WTC11 (cell line): ENCODE results near the gene PDZD2. TPM values are rescaled to one million over a fixed set of nuclear protein-coding genes. Genes with fewer than 3 reads are reported as not detected.

Experiments used
- ATAC-seq: fragments of 200-7000 bp; cut with Tn5 transposase; 2 replicates; pipeline ENCODE4 v1.10.0; 2021; ENCODE audit warnings: mild to moderate bottlenecking, moderate library complexity
- CTCF ChIA-PET: fragments of 300-600 bp; sonication (Branson Sonifier 250); formaldehyde crosslinking; loops from one replicate; lab custom pipeline; 2021; ENCODE audit warnings: antibody characterized with exemption; lab: Charles Lee
- POLR2A ChIA-PET: fragments of 350-600 bp; sonication (Branson Sonifier 250); formaldehyde crosslinking; loops from one replicate; lab custom pipeline; 2021; ENCODE audit warnings: antibody characterized with exemption; lab: Charles Lee
- DNase-seq: peaks from one replicate; pipeline ENCODE4 v3.0.0; 2021; ENCODE audit warnings: low spot score
- H3K27ac Mint-ChIP-seq: 2 replicates; pipeline ENCODE4 v1.8.0; 2021; ENCODE audit warnings: mixed read lengths
- H3K27me3 Mint-ChIP-seq: 2 replicates; pipeline ENCODE4 v1.8.0; 2021; ENCODE audit warnings: low read depth, mild to moderate bottlenecking, moderate library complexity, mixed read lengths
- H3K36me3 Mint-ChIP-seq: 2 replicates; pipeline ENCODE4 v1.8.0; 2021; ENCODE audit warnings: mixed read lengths
- H3K4me1 Mint-ChIP-seq: 2 replicates; pipeline ENCODE4 v1.8.0; 2022; ENCODE audit warnings: mixed read lengths
- H3K4me3 Mint-ChIP-seq: 2 replicates; pipeline ENCODE4 v1.8.0; 2021; ENCODE audit warnings: mild to moderate bottlenecking, moderate library complexity, mixed read lengths
- H3K9me3 Mint-ChIP-seq: 2 replicates; pipeline ENCODE4 v1.8.0; 2021; ENCODE audit warnings: mixed read lengths
- ELF4 ChIP-seq: sonication (generic); formaldehyde crosslinking; IDR thresholded peaks from 2 replicates; pipeline ENCODE4 v1.8.1; 2022; ENCODE audit warnings: low read depth, mild to moderate bottlenecking, moderate library complexity, missing genetic modification reagents
- FOXP1 ChIP-seq: sonication (generic); formaldehyde crosslinking; IDR thresholded peaks from 2 replicates; pipeline ENCODE4 v1.8.0; 2022; ENCODE audit warnings: missing genetic modification reagents, mild to moderate bottlenecking, moderate library complexity, borderline replicate concordance
- HMGA2 ChIP-seq: fragments of 250-450 bp; sonication (Bioruptor Pico); IDR thresholded peaks from 2 replicates; pipeline ENCODE4 v1.4.0; 2021; ENCODE audit warnings: mild to moderate bottlenecking, moderate library complexity
- NR2C2 ChIP-seq: sonication (generic); formaldehyde crosslinking; IDR thresholded peaks from 2 replicates; pipeline ENCODE4 v1.8.0; 2022; ENCODE audit warnings: mild to moderate bottlenecking, missing genetic modification reagents
- OVOL2 ChIP-seq: fragments of 250-450 bp; sonication (Bioruptor Pico); IDR thresholded peaks from 2 replicates; pipeline ENCODE4 v1.9.0; 2021; ENCODE audit warnings: mild to moderate bottlenecking, borderline replicate concordance
- SOX15 ChIP-seq: fragments of 250-450 bp; sonication (Bioruptor Pico); IDR thresholded peaks from 2 replicates; pipeline ENCODE4 v1.9.0; 2021; ENCODE audit warnings: mild to moderate bottlenecking
- ZNF317 ChIP-seq: sonication (generic); formaldehyde crosslinking; IDR thresholded peaks from 2 replicates; pipeline ENCODE4 v1.8.1; 2023; ENCODE audit warnings: low read depth, mild to moderate bottlenecking, moderate library complexity, missing genetic modification reagents, borderline replicate concordance
- ZNF396 ChIP-seq: fragments of 250-450 bp; sonication (Bioruptor Pico); IDR thresholded peaks from 2 replicates; pipeline ENCODE4 v1.8.0; 2021; ENCODE audit warnings: mild to moderate bottlenecking, moderate library complexity, borderline replicate concordance
- total RNA-seq: library from RNA; stranded (reverse); gene quantifications from 3 replicates; pipeline ENCODE4 v1.2.3, GENCODE V29; 2021
- TF ChIP-seq, protein P1 (sequence below): sonication (generic); formaldehyde crosslinking; IDR thresholded peaks from 2 replicates; pipeline ENCODE4 v1.8.1; 2023; ENCODE audit warnings: mild to moderate bottlenecking, missing genetic modification reagents, moderate library complexity
- TF ChIP-seq, protein P2 (sequence below): fragments of 250-450 bp; sonication (Bioruptor Pico); IDR thresholded peaks from 2 replicates; pipeline ENCODE4 v1.9.0; 2021; ENCODE audit warnings: mild to moderate bottlenecking, borderline replicate concordance
- TF ChIP-seq, protein P3 (sequence below): sonication (generic); formaldehyde crosslinking; IDR thresholded peaks from 2 replicates; pipeline ENCODE4 v1.8.0; 2022; ENCODE audit warnings: mild to moderate bottlenecking, missing genetic modification reagents
- TF ChIP-seq, protein P4 (sequence below): sonication (generic); formaldehyde crosslinking; IDR thresholded peaks from 2 replicates; pipeline ENCODE4 v1.8.1; 2022; ENCODE audit warnings: mild to moderate bottlenecking, missing genetic modification reagents, moderate library complexity, borderline replicate concordance
- TF ChIP-seq, protein P5 (sequence below): sonication (generic); formaldehyde crosslinking; IDR thresholded peaks from 2 replicates; pipeline ENCODE4 v1.8.0; 2023; ENCODE audit warnings: missing genetic modification reagents, mild to moderate bottlenecking, borderline replicate concordance
- TF ChIP-seq, protein P6 (sequence below): sonication (generic); formaldehyde crosslinking; IDR thresholded peaks from 2 replicates; pipeline ENCODE4 v1.8.1; 2023; ENCODE audit warnings: mild to moderate bottlenecking, moderate library complexity, missing genetic modification reagents

Gene PDZD2
- total RNA-seq, 1 experiment from 2014 or later, result 11.4 TPM

DNA sequence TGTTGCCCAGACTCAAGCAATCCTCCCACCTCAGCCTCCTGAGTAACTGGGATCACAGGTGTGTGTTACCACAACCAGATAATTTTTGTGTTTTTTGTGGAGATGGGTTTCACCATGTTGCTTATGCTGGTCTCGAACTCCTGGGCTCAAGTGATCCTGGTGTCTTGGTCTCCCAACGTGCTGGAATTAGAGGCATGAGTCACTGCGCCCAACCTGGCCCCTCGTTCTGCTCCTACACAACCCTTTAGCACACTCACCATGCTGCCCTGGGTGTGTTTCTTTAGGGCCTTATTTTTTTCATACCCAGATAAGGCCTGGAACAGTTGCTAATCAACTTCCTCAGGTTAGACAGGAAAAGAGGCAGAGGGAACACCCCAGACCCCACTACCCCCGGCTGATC is 2.6 kb downstream of the PDZD2 start:
- CTCF ChIA-PET, result no interaction called here
- H3K4me3 Mint-ChIP-seq, result no peak overlapping the region
- POLR2A ChIA-PET, result no interaction called here

DNA sequence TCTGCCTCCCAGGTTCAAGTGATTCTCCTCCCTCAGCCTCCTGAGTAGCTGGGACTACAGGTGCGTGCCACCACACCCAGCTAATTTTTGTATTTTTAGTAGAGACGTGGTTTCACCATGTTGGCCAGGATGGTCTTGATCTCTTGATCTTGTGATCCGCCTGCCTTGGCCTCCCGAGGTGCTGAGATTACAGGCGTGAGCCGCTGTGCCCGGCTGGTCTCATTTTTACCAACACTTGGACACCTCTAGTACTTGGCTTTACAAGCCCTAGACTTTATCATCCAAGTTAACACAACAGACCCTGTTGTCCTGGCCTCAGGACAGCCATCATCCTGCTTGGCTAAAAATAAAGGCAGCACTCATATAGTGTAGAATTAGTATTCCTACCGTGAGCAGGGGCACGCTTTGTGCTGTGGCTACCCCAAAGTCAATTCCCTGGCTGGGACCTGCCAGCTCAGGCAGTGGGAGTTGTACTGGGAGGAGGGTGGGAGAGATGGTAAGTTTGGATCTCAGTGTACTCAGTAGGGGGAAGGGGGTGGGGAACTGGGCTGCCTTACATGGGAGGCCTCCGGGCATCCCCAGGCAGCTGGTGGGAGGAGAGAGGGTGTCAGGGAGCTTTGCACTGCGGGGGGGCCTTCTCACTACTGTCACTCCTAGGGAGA is 6.6 kb downstream of the PDZD2 start:
- H3K4me1 Mint-ChIP-seq, result peaks cover under 1% of the 10 kb centered on the region
- H3K27ac Mint-ChIP-seq, result no peak overlapping the region
- no peaks in the 10 kb centered on the region for H3K36me3 Mint-ChIP-seq
- ChIA-PET CTCF (interaction anchor here (2.0 kb wide), 1 partner anchor 164 kb away, joined by 7 read pairs; no protein-coding TSS in a partner anchor), POLR2A (no interaction called here)
- no peaks in the 10 kb centered on the region for H3K9me3 Mint-ChIP-seq
- H3K4me3 Mint-ChIP-seq, result no peak overlapping the region
- DNase-seq (no peak), ATAC-seq (no peak; the same call in 1 of the 2 replicates)
- peaks cover 4% of the 10 kb centered on the region; the same call in 1 of the 2 replicates for H3K27me3 Mint-ChIP-seq
- TF ChIP-seq, protein P1, sequence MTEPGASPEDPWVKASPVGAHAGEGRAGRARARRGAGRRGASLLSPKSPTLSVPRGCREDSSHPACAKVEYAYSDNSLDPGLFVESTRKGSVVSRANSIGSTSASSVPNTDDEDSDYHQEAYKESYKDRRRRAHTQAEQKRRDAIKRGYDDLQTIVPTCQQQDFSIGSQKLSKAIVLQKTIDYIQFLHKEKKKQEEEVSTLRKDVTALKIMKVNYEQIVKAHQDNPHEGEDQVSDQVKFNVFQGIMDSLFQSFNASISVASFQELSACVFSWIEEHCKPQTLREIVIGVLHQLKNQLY (CRISPR knock-in tag), result no peak
- TF ChIP-seq, protein P2, sequence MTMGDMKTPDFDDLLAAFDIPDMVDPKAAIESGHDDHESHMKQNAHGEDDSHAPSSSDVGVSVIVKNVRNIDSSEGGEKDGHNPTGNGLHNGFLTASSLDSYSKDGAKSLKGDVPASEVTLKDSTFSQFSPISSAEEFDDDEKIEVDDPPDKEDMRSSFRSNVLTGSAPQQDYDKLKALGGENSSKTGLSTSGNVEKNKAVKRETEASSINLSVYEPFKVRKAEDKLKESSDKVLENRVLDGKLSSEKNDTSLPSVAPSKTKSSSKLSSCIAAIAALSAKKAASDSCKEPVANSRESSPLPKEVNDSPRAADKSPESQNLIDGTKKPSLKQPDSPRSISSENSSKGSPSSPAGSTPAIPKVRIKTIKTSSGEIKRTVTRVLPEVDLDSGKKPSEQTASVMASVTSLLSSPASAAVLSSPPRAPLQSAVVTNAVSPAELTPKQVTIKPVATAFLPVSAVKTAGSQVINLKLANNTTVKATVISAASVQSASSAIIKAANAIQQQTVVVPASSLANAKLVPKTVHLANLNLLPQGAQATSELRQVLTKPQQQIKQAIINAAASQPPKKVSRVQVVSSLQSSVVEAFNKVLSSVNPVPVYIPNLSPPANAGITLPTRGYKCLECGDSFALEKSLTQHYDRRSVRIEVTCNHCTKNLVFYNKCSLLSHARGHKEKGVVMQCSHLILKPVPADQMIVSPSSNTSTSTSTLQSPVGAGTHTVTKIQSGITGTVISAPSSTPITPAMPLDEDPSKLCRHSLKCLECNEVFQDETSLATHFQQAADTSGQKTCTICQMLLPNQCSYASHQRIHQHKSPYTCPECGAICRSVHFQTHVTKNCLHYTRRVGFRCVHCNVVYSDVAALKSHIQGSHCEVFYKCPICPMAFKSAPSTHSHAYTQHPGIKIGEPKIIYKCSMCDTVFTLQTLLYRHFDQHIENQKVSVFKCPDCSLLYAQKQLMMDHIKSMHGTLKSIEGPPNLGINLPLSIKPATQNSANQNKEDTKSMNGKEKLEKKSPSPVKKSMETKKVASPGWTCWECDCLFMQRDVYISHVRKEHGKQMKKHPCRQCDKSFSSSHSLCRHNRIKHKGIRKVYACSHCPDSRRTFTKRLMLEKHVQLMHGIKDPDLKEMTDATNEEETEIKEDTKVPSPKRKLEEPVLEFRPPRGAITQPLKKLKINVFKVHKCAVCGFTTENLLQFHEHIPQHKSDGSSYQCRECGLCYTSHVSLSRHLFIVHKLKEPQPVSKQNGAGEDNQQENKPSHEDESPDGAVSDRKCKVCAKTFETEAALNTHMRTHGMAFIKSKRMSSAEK (CRISPR knock-in tag), result no peak

More for the DNA sequence above, 2.6 kb downstream of the PDZD2 start:
- H3K4me1 Mint-ChIP-seq, result peaks cover 24% of the 10 kb centered on the region
- H3K36me3 Mint-ChIP-seq, result no peaks in the 10 kb centered on the region
- ATAC-seq, result no peak
- no peaks in the 10 kb centered on the region for H3K27me3 Mint-ChIP-seq
- TF ChIP-seq, protein P3, sequence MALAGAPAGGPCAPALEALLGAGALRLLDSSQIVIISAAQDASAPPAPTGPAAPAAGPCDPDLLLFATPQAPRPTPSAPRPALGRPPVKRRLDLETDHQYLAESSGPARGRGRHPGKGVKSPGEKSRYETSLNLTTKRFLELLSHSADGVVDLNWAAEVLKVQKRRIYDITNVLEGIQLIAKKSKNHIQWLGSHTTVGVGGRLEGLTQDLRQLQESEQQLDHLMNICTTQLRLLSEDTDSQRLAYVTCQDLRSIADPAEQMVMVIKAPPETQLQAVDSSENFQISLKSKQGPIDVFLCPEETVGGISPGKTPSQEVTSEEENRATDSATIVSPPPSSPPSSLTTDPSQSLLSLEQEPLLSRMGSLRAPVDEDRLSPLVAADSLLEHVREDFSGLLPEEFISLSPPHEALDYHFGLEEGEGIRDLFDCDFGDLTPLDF (CRISPR knock-in tag), result no peak
- no peak for TF ChIP-seq NR2C2
- TF ChIP-seq ELF4 (CRISPR knock-in tag), result no peak
- TF ChIP-seq SOX15 (CRISPR knock-in tag), result no peak
- TF ChIP-seq, protein P4, sequence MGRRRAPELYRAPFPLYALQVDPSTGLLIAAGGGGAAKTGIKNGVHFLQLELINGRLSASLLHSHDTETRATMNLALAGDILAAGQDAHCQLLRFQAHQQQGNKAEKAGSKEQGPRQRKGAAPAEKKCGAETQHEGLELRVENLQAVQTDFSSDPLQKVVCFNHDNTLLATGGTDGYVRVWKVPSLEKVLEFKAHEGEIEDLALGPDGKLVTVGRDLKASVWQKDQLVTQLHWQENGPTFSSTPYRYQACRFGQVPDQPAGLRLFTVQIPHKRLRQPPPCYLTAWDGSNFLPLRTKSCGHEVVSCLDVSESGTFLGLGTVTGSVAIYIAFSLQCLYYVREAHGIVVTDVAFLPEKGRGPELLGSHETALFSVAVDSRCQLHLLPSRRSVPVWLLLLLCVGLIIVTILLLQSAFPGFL, result no peak
- no peak for TF ChIP-seq FOXP1 (CRISPR knock-in tag)
- no peak for TF ChIP-seq HMGA2 (CRISPR knock-in tag)
- TF ChIP-seq ZNF396 (CRISPR knock-in tag), result no peak
- TF ChIP-seq, protein P5, sequence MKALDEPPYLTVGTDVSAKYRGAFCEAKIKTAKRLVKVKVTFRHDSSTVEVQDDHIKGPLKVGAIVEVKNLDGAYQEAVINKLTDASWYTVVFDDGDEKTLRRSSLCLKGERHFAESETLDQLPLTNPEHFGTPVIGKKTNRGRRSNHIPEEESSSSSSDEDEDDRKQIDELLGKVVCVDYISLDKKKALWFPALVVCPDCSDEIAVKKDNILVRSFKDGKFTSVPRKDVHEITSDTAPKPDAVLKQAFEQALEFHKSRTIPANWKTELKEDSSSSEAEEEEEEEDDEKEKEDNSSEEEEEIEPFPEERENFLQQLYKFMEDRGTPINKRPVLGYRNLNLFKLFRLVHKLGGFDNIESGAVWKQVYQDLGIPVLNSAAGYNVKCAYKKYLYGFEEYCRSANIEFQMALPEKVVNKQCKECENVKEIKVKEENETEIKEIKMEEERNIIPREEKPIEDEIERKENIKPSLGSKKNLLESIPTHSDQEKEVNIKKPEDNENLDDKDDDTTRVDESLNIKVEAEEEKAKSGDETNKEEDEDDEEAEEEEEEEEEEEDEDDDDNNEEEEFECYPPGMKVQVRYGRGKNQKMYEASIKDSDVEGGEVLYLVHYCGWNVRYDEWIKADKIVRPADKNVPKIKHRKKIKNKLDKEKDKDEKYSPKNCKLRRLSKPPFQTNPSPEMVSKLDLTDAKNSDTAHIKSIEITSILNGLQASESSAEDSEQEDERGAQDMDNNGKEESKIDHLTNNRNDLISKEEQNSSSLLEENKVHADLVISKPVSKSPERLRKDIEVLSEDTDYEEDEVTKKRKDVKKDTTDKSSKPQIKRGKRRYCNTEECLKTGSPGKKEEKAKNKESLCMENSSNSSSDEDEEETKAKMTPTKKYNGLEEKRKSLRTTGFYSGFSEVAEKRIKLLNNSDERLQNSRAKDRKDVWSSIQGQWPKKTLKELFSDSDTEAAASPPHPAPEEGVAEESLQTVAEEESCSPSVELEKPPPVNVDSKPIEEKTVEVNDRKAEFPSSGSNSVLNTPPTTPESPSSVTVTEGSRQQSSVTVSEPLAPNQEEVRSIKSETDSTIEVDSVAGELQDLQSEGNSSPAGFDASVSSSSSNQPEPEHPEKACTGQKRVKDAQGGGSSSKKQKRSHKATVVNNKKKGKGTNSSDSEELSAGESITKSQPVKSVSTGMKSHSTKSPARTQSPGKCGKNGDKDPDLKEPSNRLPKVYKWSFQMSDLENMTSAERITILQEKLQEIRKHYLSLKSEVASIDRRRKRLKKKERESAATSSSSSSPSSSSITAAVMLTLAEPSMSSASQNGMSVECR, result no peak
- TF ChIP-seq, protein P6, sequence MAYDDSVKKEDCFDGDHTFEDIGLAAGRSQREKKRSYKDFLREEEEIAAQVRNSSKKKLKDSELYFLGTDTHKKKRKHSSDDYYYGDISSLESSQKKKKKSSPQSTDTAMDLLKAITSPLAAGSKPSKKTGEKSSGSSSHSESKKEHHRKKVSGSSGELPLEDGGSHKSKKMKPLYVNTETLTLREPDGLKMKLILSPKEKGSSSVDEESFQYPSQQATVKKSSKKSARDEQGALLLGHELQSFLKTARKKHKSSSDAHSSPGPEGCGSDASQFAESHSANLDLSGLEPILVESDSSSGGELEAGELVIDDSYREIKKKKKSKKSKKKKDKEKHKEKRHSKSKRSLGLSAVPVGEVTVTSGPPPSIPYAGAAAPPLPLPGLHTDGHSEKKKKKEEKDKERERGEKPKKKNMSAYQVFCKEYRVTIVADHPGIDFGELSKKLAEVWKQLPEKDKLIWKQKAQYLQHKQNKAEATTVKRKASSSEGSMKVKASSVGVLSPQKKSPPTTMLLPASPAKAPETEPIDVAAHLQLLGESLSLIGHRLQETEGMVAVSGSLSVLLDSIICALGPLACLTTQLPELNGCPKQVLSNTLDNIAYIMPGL, result no peak
- no peak for TF ChIP-seq OVOL2 (CRISPR knock-in tag)
- no peak for TF ChIP-seq ZNF317 (CRISPR knock-in tag)
- no peak overlapping the region for H3K27ac Mint-ChIP-seq
- H3K9me3 Mint-ChIP-seq, result no peaks in the 10 kb centered on the region
- DNase-seq, result no peak
